HEK293T (cell line): ENCODE data around the gene CEP170.

Source experiments
- ARNT ChIP-seq: fragments of 450-650 bp; IDR thresholded peaks from 2 replicates; pipeline ENCODE4 v1.6.1; 2017; ENCODE audit warnings: mild to moderate bottlenecking
- BHLHE40 ChIP-seq: fragments of 450-650 bp; IDR thresholded peaks from 2 replicates; pipeline ENCODE4 v1.6.1; 2016; ENCODE audit warnings: mild to moderate bottlenecking, moderate library complexity, borderline replicate concordance
- CTBP1 ChIP-seq: fragments of 450-650 bp; IDR thresholded peaks from 2 replicates; pipeline ENCODE4 v1.6.1; 2016; ENCODE audit warnings: borderline replicate concordance
- FOXK2 ChIP-seq: fragments of 450-650 bp; IDR thresholded peaks from 2 replicates; pipeline ENCODE4 v1.6.1; 2016; ENCODE audit warnings: mild to moderate bottlenecking
- FOXM1 ChIP-seq: fragments of 450-650 bp; IDR thresholded peaks from 2 replicates; pipeline ENCODE4 v1.6.1; 2017; ENCODE audit warnings: mild to moderate bottlenecking, borderline replicate concordance
- HDGF ChIP-seq: fragments of 450-650 bp; IDR thresholded peaks from 2 replicates; pipeline ENCODE4 v1.6.1; 2017; ENCODE audit warnings: antibody characterized with exemption, borderline replicate concordance
- L3MBTL2 ChIP-seq: fragments of 450-650 bp; conservative IDR thresholded peaks from 2 replicates; pipeline ENCODE4 v1.6.1; 2016; ENCODE audit warnings: mild to moderate bottlenecking
- PKNOX1 ChIP-seq: fragments of 450-650 bp; IDR thresholded peaks from 2 replicates; pipeline ENCODE4 v1.6.1; 2016
- SP1 ChIP-seq: fragments of 450-650 bp; IDR thresholded peaks from 2 replicates; pipeline ENCODE4 v1.6.1; 2017
- SUZ12 ChIP-seq: fragments of 450-650 bp; IDR thresholded peaks from 2 replicates; pipeline ENCODE4 v1.6.1; 2016; ENCODE audit warnings: mild to moderate bottlenecking
- TARDBP ChIP-seq: fragments of 450-650 bp; IDR thresholded peaks from 2 replicates; pipeline ENCODE4 v1.6.1; 2016
- ZNF384 ChIP-seq: fragments of 450-650 bp; IDR thresholded peaks from 2 replicates; pipeline ENCODE4 v1.6.1; 2016

- TF ChIP-seq HDGF (no peak), L3MBTL2 (no peak), PKNOX1 (no peak), ARNT (no peak), FOXM1 (no peak), SP1 (no peak), BHLHE40 (no peak), CTBP1 (no peak), TARDBP (no peak), SUZ12 (no peak), ZNF384 (no peak), FOXK2 (no peak)
Measured at GRCh38 chr1:243236604-243237252, 18.4 kb downstream of the CEP170 start.
